Gastroesophageal sphincter (tissue), 4 donors: ENCODE results near the gene CMC2. TPM values are rescaled to one million over a fixed set of nuclear protein-coding genes. Genes with fewer than 3 reads are reported as not detected.

Experiments
- ATAC-seq: fragments of 150-250 bp; one replicate; pipeline ENCODE4 v1.9.1; 2016; ENCODE audit warnings: mild to moderate bottlenecking, moderate library complexity
- H3K27ac ChIP-seq, 4 donors: fragments of 200-600 bp; sonication (generic) in 3 of 4; 1 replicate in 3 of 4; 2 replicates in 1 of 4; pipeline ENCODE4 v1.5.1; 2016 to 2019
- H3K27me3 ChIP-seq: fragments of 200-600 bp; sonication (generic); one replicate; pipeline ENCODE4 v1.5.1; 2019
- H3K36me3 ChIP-seq, 2 donors: fragments of 200-600 bp; sonication (generic); one replicate each; pipeline ENCODE4 v1.5.1; 2019; ENCODE audit warnings: control low read depth in 1 of 2
- H3K4me1 ChIP-seq, 3 donors: fragments of 200-600 bp; sonication (generic); 1 replicate in 2 of 3; 2 replicates in 1 of 3; pipeline ENCODE4 v1.5.1; 2016 to 2019; ENCODE audit warnings: control low read depth in 2 of 3
- H3K4me3 ChIP-seq, 2 donors: fragments of 200-600 bp; sonication (generic); one replicate each; pipeline ENCODE4 v1.5.1; 2019; ENCODE audit warnings: mild to moderate bottlenecking in 1 of 2, moderate library complexity in 1 of 2
- H3K9me3 ChIP-seq, 3 donors: fragments of 200-600 bp; sonication (generic); one replicate each; pipeline ENCODE4 v1.5.1; 2017 to 2019; ENCODE audit warnings: control low read depth in 2 of 3
- EP300 ChIP-seq: sonication (generic); formaldehyde crosslinking; IDR thresholded peaks from one replicate; pipeline ENCODE4 v1.6.1; 2017; ENCODE audit warnings: antibody characterized with exemption, mild to moderate bottlenecking
- POLR2A ChIP-seq, 2 donors: fragments of 450-650 bp; IDR thresholded peaks; one replicate each; pipeline ENCODE4 v1.6.1; 2017; ENCODE audit warnings: antibody characterized with exemption in 2 of 2, mild to moderate bottlenecking in 2 of 2, moderate library complexity in 1 of 2
- POLR2AphosphoS5 ChIP-seq: sonication (generic); formaldehyde crosslinking; IDR thresholded peaks from one replicate; pipeline ENCODE4 v1.6.1; 2017; ENCODE audit warnings: antibody characterized with exemption
- WGBS, 2 donors: methylation state at CpG; one replicate each; pipeline ENCODE4 v1.1.5; 2018; ENCODE audit warnings: low coverage in 1 of 2; 5-methylcytosine and 5-hydroxymethylcytosine counted together
- total RNA-seq, 4 donors: library from RNA; depleted of rRNA; stranded (reverse); fragments of >200 nt; gene quantifications; one replicate each; pipeline ENCODE4 v1.1.0, GENCODE V29; 2016
- TF ChIP-seq, protein P1 (sequence below), 4 experiments: fragments of 200-600 bp in 2 of 4; fragments of 450-650 bp in 2 of 4; sonication (generic) in 1 of 4; IDR thresholded peaks; one replicate each; pipeline ENCODE4 v1.5.1; 2017 to 2019; ENCODE audit warnings: antibody characterized with exemption in 4 of 4, mild to moderate bottlenecking in 2 of 4, moderate library complexity in 2 of 4

The CMC2 gene
- total RNA-seq, 4 donors from 2014 or later, result 13.7 to 64.0 (median 38.2) TPM

DNA sequence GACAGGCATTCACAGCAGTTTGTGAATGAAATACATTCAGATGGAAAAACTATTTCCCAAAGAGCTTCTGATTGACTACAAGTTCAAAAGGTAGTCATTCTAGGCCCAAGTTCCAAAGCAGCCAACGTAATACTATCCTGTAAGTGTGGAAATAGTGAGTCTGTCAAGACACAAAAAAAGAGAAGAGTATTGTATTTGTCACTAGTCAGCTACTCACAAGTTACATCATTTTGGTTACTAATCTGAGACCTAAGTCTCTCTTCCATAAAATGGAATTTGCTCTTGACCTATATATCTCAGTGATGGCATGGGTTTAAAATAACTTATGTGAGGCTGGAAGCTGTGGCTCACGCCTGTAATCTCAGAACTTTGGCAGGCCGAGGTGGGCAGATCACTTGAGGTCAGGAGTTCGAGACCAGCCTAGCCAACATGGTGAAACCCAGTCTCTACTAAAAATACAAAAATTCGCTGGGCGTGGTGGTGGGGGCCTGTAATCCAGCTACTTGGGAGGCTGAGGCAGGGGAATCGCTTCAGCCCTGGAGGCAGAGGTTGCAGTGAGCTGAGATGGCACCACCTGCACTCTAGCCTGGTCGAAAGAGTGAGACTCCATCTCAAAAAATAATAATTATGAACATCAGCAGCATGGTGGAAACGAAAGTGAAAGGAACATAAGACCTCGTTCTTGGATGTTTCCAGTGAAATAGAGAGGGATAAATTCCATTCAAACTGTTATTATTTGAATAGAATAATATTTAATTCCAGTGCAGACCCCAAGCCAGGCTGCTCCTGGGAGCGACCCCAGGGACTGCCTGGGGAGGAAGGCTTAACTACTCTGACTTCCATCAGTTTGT, 2.9 kb downstream of the CMC2 start:
- H3K4me1 ChIP-seq, result peaks cover 0 to 43% (median 12%) of the 10 kb centered on the region in 3 donors
- TF ChIP-seq EP300, result no peak
- TF ChIP-seq, protein P1, sequence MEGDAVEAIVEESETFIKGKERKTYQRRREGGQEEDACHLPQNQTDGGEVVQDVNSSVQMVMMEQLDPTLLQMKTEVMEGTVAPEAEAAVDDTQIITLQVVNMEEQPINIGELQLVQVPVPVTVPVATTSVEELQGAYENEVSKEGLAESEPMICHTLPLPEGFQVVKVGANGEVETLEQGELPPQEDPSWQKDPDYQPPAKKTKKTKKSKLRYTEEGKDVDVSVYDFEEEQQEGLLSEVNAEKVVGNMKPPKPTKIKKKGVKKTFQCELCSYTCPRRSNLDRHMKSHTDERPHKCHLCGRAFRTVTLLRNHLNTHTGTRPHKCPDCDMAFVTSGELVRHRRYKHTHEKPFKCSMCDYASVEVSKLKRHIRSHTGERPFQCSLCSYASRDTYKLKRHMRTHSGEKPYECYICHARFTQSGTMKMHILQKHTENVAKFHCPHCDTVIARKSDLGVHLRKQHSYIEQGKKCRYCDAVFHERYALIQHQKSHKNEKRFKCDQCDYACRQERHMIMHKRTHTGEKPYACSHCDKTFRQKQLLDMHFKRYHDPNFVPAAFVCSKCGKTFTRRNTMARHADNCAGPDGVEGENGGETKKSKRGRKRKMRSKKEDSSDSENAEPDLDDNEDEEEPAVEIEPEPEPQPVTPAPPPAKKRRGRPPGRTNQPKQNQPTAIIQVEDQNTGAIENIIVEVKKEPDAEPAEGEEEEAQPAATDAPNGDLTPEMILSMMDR (IDR thresholded peaks at IDR 0.05), result no peak
- TF ChIP-seq POLR2AphosphoS5, result no peak
- TF ChIP-seq POLR2A (IDR thresholded peaks at IDR 0.05), result no peak
- no peak for ATAC-seq

GRCh38 chr16:81003064-81003463, 3.6 kb downstream of the CMC2 start:
- ATAC-seq, result no peak
- Histone ChIP-seq H3K4me3 (no peak overlapping the region), H3K9me3 (no peaks in the 10 kb centered on the region), H3K27ac (no peak overlapping the region), H3K4me1 (peaks cover 0 to 37% (median 12%) of the 10 kb centered on the region in 3 donors), H3K36me3 (no peaks in the 10 kb centered on the region), H3K27me3 (no peaks in the 10 kb centered on the region)
- no peak for TF ChIP-seq EP300
- no peak for TF ChIP-seq POLR2AphosphoS5
- TF ChIP-seq POLR2A (IDR thresholded peaks at IDR 0.05), result no peak
- TF ChIP-seq, protein P1 (IDR thresholded peaks at IDR 0.05), result no peak
- 62 to 67% methylated on average over 4 of the region's 4 CpGs for WGBS, 2 donors

More for the DNA sequence above, 2.9 kb downstream of the CMC2 start:
- Histone ChIP-seq H3K9me3 (no peaks in the 10 kb centered on the region), H3K27ac (peak overlapping the region in 3 of 4 donors; percentile 39 to 61 (median 46)), H3K36me3 (no peaks in the 10 kb centered on the region), H3K4me3 (peak overlapping the region in 1 of 2 donors; percentile 29), H3K27me3 (no peaks in the 10 kb centered on the region)
- WGBS, 2 donors, result 51 to 67% methylated on average over 8 to 9 of the region's 11 CpGs

- no peak for ATAC-seq
- H3K4me1 ChIP-seq, result peaks cover 0 to 33% (median 12%) of the 10 kb centered on the region in 3 donors
- no peak for TF ChIP-seq POLR2A (IDR thresholded peaks at IDR 0.05)
- no peak for TF ChIP-seq EP300
- TF ChIP-seq, protein P1 (IDR thresholded peaks at IDR 0.05), result no peak
- TF ChIP-seq POLR2AphosphoS5, result no peak
- H3K4me3 ChIP-seq, result no peak overlapping the region
- 88 to 90% methylated on average over 5 of the region's 5 CpGs for WGBS, 2 donors
- no peaks in the 10 kb centered on the region for H3K9me3 ChIP-seq
- no peak overlapping the region for H3K27ac ChIP-seq
- H3K36me3 ChIP-seq, result no peaks in the 10 kb centered on the region
- H3K27me3 ChIP-seq, result no peaks in the 10 kb centered on the region
These were observed 5.4 kb downstream of the CMC2 start for GRCh38 chr16:81001330-81001729.

DNA sequence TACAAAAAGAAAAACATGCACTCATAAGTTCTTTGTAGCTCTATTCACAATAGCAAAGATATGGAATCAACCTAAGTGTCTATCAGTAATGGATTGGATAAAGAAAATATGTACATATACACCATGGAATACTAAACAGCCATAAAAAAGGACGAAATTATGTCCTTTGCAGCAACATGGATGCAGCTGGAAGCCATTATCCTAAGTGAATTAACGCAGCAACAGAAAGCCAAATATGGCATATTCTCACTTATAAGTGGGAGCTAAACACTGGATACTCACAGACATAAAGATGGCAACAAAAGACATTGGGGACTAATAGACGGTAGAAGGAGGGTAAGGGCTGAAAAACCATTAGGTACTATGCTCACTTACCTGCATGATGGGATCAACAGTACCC, 5.8 kb downstream of the CMC2 start:
- peaks cover 0 to 31% (median 12%) of the 10 kb centered on the region in 3 donors for H3K4me1 ChIP-seq
- no peak overlapping the region for H3K4me3 ChIP-seq
- ATAC-seq, result no peak
- H3K27ac ChIP-seq, result no peak overlapping the region
- H3K27me3 ChIP-seq, result no peaks in the 10 kb centered on the region
- TF ChIP-seq, protein P1 (IDR thresholded peaks at IDR 0.05), result no peak
- TF ChIP-seq EP300, result no peak
- TF ChIP-seq POLR2AphosphoS5, result no peak
- TF ChIP-seq POLR2A (IDR thresholded peaks at IDR 0.05), result no peak
- H3K9me3 ChIP-seq, result no peaks in the 10 kb centered on the region
- H3K36me3 ChIP-seq, result no peaks in the 10 kb centered on the region
- 100% methylated on average over 3 of the region's 3 CpGs for WGBS, 2 donors
